Astrocyte (in vitro differentiated cells and primary cell): ENCODE results near the gene ALMS1.
"Not testable (repeated sequence)": the region's sequence is repeated elsewhere in the genome, so short reads cannot be mapped to it uniquely, and the experiment has no call there.

ENCODE experiments used
- EZH2 ChIP-seq: IDR thresholded peaks from 2 replicates; pipeline ENCODE4 v1.6.1; 2012; ENCODE audit warnings: mild to moderate bottlenecking, low read length, inconsistent platforms; ENCODE audit not compliant: insufficient read depth
- TF ChIP-seq, protein P1 (sequence below): IDR thresholded peaks from 2 replicates; pipeline ENCODE4 v1.5.1; 2011; ENCODE audit warnings: low read depth, mild to moderate bottlenecking, inconsistent platforms, low read length, moderate library complexity; ENCODE audit not compliant: insufficient read depth

DNA sequence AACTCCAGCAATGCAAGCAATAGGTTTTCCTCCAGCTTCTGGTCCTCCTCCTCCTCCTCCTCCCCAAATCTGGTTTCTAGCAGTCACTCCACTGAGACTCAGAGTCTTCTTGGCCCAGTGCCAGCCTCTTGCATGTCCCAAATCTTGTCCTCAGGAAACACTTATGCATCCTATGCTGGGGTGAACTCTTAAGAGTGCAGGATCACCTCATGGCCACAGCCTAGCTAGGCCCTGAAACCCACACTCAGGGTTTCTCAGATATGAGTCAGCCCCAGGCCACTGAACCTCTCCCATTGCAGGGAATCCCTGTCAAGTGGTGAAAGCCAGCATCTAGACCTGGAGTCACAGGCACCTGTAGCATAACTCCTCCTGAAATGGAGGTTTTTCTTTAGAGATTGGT is 238.4 kb downstream of the ALMS1 start:
- TF ChIP-seq, protein P1, sequence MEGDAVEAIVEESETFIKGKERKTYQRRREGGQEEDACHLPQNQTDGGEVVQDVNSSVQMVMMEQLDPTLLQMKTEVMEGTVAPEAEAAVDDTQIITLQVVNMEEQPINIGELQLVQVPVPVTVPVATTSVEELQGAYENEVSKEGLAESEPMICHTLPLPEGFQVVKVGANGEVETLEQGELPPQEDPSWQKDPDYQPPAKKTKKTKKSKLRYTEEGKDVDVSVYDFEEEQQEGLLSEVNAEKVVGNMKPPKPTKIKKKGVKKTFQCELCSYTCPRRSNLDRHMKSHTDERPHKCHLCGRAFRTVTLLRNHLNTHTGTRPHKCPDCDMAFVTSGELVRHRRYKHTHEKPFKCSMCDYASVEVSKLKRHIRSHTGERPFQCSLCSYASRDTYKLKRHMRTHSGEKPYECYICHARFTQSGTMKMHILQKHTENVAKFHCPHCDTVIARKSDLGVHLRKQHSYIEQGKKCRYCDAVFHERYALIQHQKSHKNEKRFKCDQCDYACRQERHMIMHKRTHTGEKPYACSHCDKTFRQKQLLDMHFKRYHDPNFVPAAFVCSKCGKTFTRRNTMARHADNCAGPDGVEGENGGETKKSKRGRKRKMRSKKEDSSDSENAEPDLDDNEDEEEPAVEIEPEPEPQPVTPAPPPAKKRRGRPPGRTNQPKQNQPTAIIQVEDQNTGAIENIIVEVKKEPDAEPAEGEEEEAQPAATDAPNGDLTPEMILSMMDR = not testable (repeated sequence)
- not testable (repeated sequence) for TF ChIP-seq EZH2
